Ecto neural progenitor cell (in vitro differentiated cells): Measurements from ENCODE around the gene SYDE2.
"Not testable (repeated sequence)": the region's sequence is repeated elsewhere in the genome, so short reads cannot be mapped to it uniquely, and the experiment has no call there.

Experiments used
- DNase-seq: peaks from one replicate; pipeline ENCODE4 v3.0.0-alpha.2; 2018; ENCODE audit warnings: low spot score

SYDE2 gene

GRCh38 chr1:85208488-85208887 is 7.7 kb upstream of the SYDE2 start:
- no peak for DNase-seq

- no peak for DNase-seq
These were observed 2.9 kb upstream of the SYDE2 start for GRCh38 chr1:85203573-85204171.

GRCh38 chr1:85202864-85203255 is 2.0 kb upstream of the SYDE2 start:
- no peak for DNase-seq

- no peak for DNase-seq
These were observed 1.5 kb upstream of the SYDE2 start for GRCh38 chr1:85202092-85202863.

GRCh38 chr1:85201340-85202091 is 700 bp upstream of the SYDE2 start:
- peak; percentile 94 for DNase-seq

GRCh38 chr1:85199667-85200462 is 951 bp downstream of the SYDE2 start:
- peak; percentile 78 for DNase-seq

GRCh38 chr1:85198864-85199263 is 2.0 kb downstream of the SYDE2 start:
- DNase-seq, result no peak

GRCh38 chr1:85196358-85196757 is 4.5 kb downstream of the SYDE2 start:
- DNase-seq, result no peak

- DNase-seq, result no peak
These were observed 5.1 kb downstream of the SYDE2 start for GRCh38 chr1:85195703-85196102.

GRCh38 chr1:85192129-85192528 is 8.7 kb downstream of the SYDE2 start:
- DNase-seq, result not testable (repeated sequence)

- DNase-seq, result no peak
These were observed 11.7 kb downstream of the SYDE2 start for GRCh38 chr1:85189120-85189519.

GRCh38 chr1:85188530-85188929 is 12.3 kb downstream of the SYDE2 start:
- DNase-seq, result no peak

- not testable (repeated sequence) for DNase-seq
These were observed 13.8 kb downstream of the SYDE2 start for GRCh38 chr1:85187021-85187420.

- DNase-seq, result no peak
These were observed 16.6 kb downstream of the SYDE2 start for GRCh38 chr1:85184245-85184644.

- no peak for DNase-seq
These were observed 18.1 kb downstream of the SYDE2 start for GRCh38 chr1:85182700-85183099.

- DNase-seq, result no peak
These were observed 19.9 kb downstream of the SYDE2 start for GRCh38 chr1:85180869-85181268.

- no peak for DNase-seq
These were observed 21.3 kb downstream of the SYDE2 start for GRCh38 chr1:85179522-85179921.

- DNase-seq, result no peak
These were observed 22.4 kb downstream of the SYDE2 start for GRCh38 chr1:85178396-85178795.

- DNase-seq, result no peak
These were observed 26.3 kb downstream of the SYDE2 start for GRCh38 chr1:85174503-85174902.

- no peak for DNase-seq
These were observed 28.0 kb downstream of the SYDE2 start for GRCh38 chr1:85172684-85173337.

- no peak for DNase-seq
These were observed 29.1 kb downstream of the SYDE2 start for GRCh38 chr1:85171721-85172120.

- no peak for DNase-seq
These were observed 31.9 kb downstream of the SYDE2 start for GRCh38 chr1:85168884-85169283.
